ENCODE measurements around the gene YTHDC2. TPM values are rescaled to one million over a fixed set of nuclear protein-coding genes. Genes with fewer than 3 reads are reported as not detected.

YTHDC2 gene
- total and polyA plus RNA-seq, 10 of the 15 experiments (the other 5 are each of a cell fraction or from before 2014, with no cell fraction given), result 3.8 to 25.8 (median 16.4) TPM

GRCh38 chr5:113495422-113495841 is 18.1 kb upstream of the YTHDC2 start:
- Histone ChIP-seq H3K4me2 (ENCODE audit: control insufficient read depth, insufficient read depth) (no peak overlapping the region), H3K79me2 (ENCODE audit: control insufficient read depth, insufficient read depth, low read length) (no peaks in the 10 kb centered on the region), H3K9ac (ENCODE audit: control insufficient read depth, insufficient read depth, low read length) (no peak overlapping the region), H3K4me3 (no peak overlapping the region), H3K27me3 (replicated peaks in 1 of 2; ENCODE audit: control insufficient read depth in 2 of 2, insufficient read depth in 2 of 2, low read length in 1 of 2) (no peaks in the 10 kb centered on the region; a peak in 1 of 4 replicates), H3K27ac (ENCODE audit: control insufficient read depth, insufficient read depth) (no peak overlapping the region), H3K4me1 (ENCODE audit: control insufficient read depth, insufficient read depth, low read length) (no peaks in the 10 kb centered on the region), H4K20me1 (ENCODE audit: control insufficient read depth, insufficient read depth) (no peaks in the 10 kb centered on the region), H3K36me3 (ENCODE audit: control insufficient read depth in 2 of 2, insufficient read depth in 2 of 2, low read length in 1 of 2) (no peaks in the 10 kb centered on the region), H3K9me3 (replicated peaks; ENCODE audit: control insufficient read depth, insufficient read depth, low read length) (peaks cover 2% of the 10 kb centered on the region), H2AFZ (ENCODE audit: control insufficient read depth, low read depth, low read length) (no peak overlapping the region)
- SMC1A ChIA-PET (ENCODE audit: uncharacterized antibody, unreplicated experiment), result no interaction called here
- FAIRE-seq, result no peak
- WGBS (ENCODE audit: insufficient coverage, insufficient replicate concordance, low lambda C conversion rate, missing lambda C conversion rate), result 47% methylated on average over 1 of the region's 1 CpG
- in situ Hi-C loops (cut with MboI), result no loop called here
- no peak for TF ChIP-seq NRF1 (conservative IDR thresholded peaks at IDR 0.05; ENCODE audit: low read depth, low read length)
- no peak for TF ChIP-seq FOXK2 (IDR thresholded peaks at IDR 0.05)
- intact Hi-C loops (cut with micrococcal nuclease; ENCODE audit: unreplicated experiment), result no loop called here
- CTCF ChIA-PET, result no interaction called here
- POLR2A ChIA-PET, result no interaction called here
- RAD21 ChIA-PET (ENCODE audit: unreplicated experiment), result no interaction called here
- no peak for DNase-seq (ENCODE audit: low read depth, low spot score)
- BruUV-seq (replicated peaks), result no TSS peak
- no peak for ATAC-seq

DNA sequence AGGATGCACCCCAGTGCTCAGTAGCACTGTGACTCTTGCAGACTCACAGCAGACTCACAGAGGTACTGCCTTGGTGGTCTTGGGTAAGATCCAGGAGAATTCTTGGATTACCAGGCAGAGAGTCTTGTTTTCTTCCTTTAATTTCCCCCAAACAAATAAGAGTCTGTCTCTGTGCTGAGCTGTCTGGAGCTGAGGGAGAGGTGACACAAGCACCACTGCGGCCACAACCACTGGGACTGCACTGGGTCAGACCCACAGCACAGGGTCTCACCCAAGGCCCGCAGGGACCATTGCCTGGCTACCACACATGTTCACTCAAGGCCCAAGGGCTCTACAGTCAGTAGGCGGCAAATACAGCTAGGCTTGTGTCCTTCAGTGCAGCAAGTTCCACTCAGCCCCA is 11.4 kb upstream of the YTHDC2 start:
- H3K4me3 ChIP-seq, result no peak overlapping the region
- H3K4me2 ChIP-seq (ENCODE audit: control insufficient read depth, insufficient read depth), result no peak overlapping the region
- FAIRE-seq, result no peak
- H2AFZ ChIP-seq (ENCODE audit: control insufficient read depth, low read depth, low read length), result no peak overlapping the region
- H3K9ac ChIP-seq (ENCODE audit: control insufficient read depth, insufficient read depth, low read length), result no peak overlapping the region
- H3K36me3 ChIP-seq (ENCODE audit: control insufficient read depth in 2 of 2, insufficient read depth in 2 of 2, low read length in 1 of 2), result no peaks in the 10 kb centered on the region
- RAD21 ChIA-PET (ENCODE audit: unreplicated experiment), result no interaction called here
- no peak for ATAC-seq
- no peaks in the 10 kb centered on the region for H3K79me2 ChIP-seq (ENCODE audit: control insufficient read depth, insufficient read depth, low read length)
- H3K27me3 ChIP-seq (replicated peaks in 1 of 2; ENCODE audit: control insufficient read depth in 2 of 2, insufficient read depth in 2 of 2, low read length in 1 of 2), result peaks cover 0 to 1% of the 10 kb centered on the region in 2 experiments; a peak in 2 of 4 replicates
- POLR2A ChIA-PET, result no interaction called here
- SMC1A ChIA-PET (ENCODE audit: uncharacterized antibody, unreplicated experiment), result no interaction called here
- no TSS peak for BruUV-seq (replicated peaks)
- TF ChIP-seq, protein P1, sequence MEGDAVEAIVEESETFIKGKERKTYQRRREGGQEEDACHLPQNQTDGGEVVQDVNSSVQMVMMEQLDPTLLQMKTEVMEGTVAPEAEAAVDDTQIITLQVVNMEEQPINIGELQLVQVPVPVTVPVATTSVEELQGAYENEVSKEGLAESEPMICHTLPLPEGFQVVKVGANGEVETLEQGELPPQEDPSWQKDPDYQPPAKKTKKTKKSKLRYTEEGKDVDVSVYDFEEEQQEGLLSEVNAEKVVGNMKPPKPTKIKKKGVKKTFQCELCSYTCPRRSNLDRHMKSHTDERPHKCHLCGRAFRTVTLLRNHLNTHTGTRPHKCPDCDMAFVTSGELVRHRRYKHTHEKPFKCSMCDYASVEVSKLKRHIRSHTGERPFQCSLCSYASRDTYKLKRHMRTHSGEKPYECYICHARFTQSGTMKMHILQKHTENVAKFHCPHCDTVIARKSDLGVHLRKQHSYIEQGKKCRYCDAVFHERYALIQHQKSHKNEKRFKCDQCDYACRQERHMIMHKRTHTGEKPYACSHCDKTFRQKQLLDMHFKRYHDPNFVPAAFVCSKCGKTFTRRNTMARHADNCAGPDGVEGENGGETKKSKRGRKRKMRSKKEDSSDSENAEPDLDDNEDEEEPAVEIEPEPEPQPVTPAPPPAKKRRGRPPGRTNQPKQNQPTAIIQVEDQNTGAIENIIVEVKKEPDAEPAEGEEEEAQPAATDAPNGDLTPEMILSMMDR (IDR thresholded peaks at IDR 0.05 in 2 of 3, conservative IDR thresholded peaks at IDR 0.05 in 1 of 3; ENCODE audit: control insufficient read depth in 2 of 3, extremely low read depth in 1 of 3, insufficient read depth in 1 of 3, low read depth in 3 of 3, low read length in 3 of 3), result no peak
- TF ChIP-seq PML (IDR thresholded peaks at IDR 0.05; ENCODE audit: low read length), result no peak
- TF ChIP-seq CBX3 (IDR thresholded peaks at IDR 0.05; ENCODE audit: borderline replicate concordance, low read depth), result no peak
- no peak for TF ChIP-seq NFXL1 (IDR thresholded peaks at IDR 0.05; ENCODE audit: borderline replicate concordance)
- TF ChIP-seq ETV6 (conservative IDR thresholded peaks at IDR 0.05 in 1 of 2, IDR thresholded peaks at IDR 0.05 in 1 of 2; ENCODE audit: borderline replicate concordance in 1 of 2, low read depth in 1 of 2), result no peak
- no peak for TF ChIP-seq RFX5 (IDR thresholded peaks at IDR 0.05; ENCODE audit: low read depth, low read length)
- no peak for TF ChIP-seq ZNF274 (IDR thresholded peaks at IDR 0.05; ENCODE audit: insufficient read depth, insufficient read length)
- no peak for TF ChIP-seq E2F4 (IDR thresholded peaks at IDR 0.05; ENCODE audit: low read depth, low read length)
- TF ChIP-seq CREM (IDR thresholded peaks at IDR 0.05; ENCODE audit: low read depth), result no peak
- TF ChIP-seq CHD2 (IDR thresholded peaks at IDR 0.05; ENCODE audit: borderline replicate concordance, low read depth, low read length), result no peak
- no peak for TF ChIP-seq FOXM1 (IDR thresholded peaks at IDR 0.05; ENCODE audit: low read depth, low read length)
- CTCF ChIA-PET, result interaction anchor here (1.3 kb wide), 1 partner anchor 506 kb away, joined by 4 read pairs; no protein-coding TSS in a partner anchor
- intact Hi-C loops (cut with micrococcal nuclease; ENCODE audit: unreplicated experiment), result loop anchor here (10.0 kb wide), 1 partner anchor 457 kb away; no protein-coding TSS in a partner anchor
- H3K4me1 ChIP-seq (ENCODE audit: control insufficient read depth, insufficient read depth, low read length), result no peaks in the 10 kb centered on the region
- 83% methylated on average over 3 of the region's 3 CpGs for WGBS (ENCODE audit: insufficient coverage, insufficient replicate concordance, low lambda C conversion rate, missing lambda C conversion rate)
- no peaks in the 10 kb centered on the region for H3K9me3 ChIP-seq (replicated peaks; ENCODE audit: control insufficient read depth, insufficient read depth, low read length)
- no peak for DNase-seq (ENCODE audit: low read depth, low spot score)
- in situ Hi-C loops (cut with MboI), result no loop called here
- H3K27ac ChIP-seq (ENCODE audit: control insufficient read depth, insufficient read depth), result no peak overlapping the region
- no peaks in the 10 kb centered on the region for H4K20me1 ChIP-seq (ENCODE audit: control insufficient read depth, insufficient read depth)
